ENCODE data around the gene BTG4. TPM values are rescaled to one million over a fixed set of nuclear protein-coding genes. Genes with fewer than 3 reads are reported as not detected.

The BTG4 gene
- total and polyA plus RNA-seq, 2 experiments from 2014 or later = not detected

DNA sequence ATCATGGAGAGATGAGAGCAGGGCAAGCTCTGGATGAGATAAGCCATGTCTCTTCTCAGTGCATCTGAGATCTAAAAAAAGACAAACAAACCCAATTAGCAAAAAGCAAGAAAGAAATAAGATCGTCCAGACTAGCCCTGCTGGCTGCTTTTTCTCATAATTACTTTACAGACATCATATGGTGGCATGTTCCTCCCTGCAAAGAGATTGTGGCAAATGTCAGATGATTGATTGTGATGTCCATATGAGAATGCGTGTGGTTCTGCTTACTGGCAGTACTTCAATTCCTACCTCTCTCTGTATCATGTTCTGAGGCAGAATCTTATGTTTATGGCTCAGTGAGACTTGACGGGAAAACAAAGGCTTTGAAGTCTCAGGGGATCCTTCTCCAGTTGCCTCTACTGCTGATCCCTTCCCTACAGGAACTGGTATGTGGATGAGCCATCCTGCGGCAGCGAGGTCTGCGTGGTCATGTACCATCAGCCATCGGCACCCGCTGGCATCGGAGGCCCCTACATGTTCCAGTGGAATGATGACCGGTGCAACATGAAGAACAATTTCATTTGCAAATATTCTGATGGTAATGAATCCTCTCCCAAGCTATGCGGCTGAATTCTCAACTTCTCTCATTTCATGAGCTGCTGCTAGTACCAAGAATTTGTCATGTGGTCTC, 37.1 kb upstream of the BTG4 start:
- Histone ChIP-seq H3K4me1 (ENCODE audit: insufficient read depth) (peaks cover 7% of the 10 kb centered on the region), H3K27me3 (no peaks in the 10 kb centered on the region), H2AFZ (no peak overlapping the region), H4K20me1 (ENCODE audit: insufficient read depth, poor library complexity, severe bottlenecking) (no peaks in the 10 kb centered on the region), H3K4me3 (no peak overlapping the region), H3K36me3 (replicated peaks; ENCODE audit: insufficient read depth, low read depth) (no peaks in the 10 kb centered on the region), H3K27ac (no peak overlapping the region), H3K79me2 (no peaks in the 10 kb centered on the region), H3K9me3 (ENCODE audit: low read depth) (no peaks in the 10 kb centered on the region), H3K4me2 (no peak overlapping the region), H3K9me2 (replicated peaks; ENCODE audit: insufficient read depth) (no peaks in the 10 kb centered on the region)
- no peak for DNase-seq (ENCODE audit: low spot score)
- no peak for TF ChIP-seq EZH2 (IDR thresholded peaks at IDR 0.05; ENCODE audit: borderline replicate concordance)
- no peak for TF ChIP-seq EZH2phosphoT487 (IDR thresholded peaks at IDR 0.05; ENCODE audit: low read depth, severe bottlenecking, unreplicated experiment)
- TF ChIP-seq, protein P1, sequence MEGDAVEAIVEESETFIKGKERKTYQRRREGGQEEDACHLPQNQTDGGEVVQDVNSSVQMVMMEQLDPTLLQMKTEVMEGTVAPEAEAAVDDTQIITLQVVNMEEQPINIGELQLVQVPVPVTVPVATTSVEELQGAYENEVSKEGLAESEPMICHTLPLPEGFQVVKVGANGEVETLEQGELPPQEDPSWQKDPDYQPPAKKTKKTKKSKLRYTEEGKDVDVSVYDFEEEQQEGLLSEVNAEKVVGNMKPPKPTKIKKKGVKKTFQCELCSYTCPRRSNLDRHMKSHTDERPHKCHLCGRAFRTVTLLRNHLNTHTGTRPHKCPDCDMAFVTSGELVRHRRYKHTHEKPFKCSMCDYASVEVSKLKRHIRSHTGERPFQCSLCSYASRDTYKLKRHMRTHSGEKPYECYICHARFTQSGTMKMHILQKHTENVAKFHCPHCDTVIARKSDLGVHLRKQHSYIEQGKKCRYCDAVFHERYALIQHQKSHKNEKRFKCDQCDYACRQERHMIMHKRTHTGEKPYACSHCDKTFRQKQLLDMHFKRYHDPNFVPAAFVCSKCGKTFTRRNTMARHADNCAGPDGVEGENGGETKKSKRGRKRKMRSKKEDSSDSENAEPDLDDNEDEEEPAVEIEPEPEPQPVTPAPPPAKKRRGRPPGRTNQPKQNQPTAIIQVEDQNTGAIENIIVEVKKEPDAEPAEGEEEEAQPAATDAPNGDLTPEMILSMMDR (IDR thresholded peaks at IDR 0.05; ENCODE audit: poor library complexity) = no peak
- 59% methylated on average over 11 of the region's 11 CpGs for WGBS (ENCODE audit: low lambda C conversion rate, missing lambda C conversion rate)

DNA sequence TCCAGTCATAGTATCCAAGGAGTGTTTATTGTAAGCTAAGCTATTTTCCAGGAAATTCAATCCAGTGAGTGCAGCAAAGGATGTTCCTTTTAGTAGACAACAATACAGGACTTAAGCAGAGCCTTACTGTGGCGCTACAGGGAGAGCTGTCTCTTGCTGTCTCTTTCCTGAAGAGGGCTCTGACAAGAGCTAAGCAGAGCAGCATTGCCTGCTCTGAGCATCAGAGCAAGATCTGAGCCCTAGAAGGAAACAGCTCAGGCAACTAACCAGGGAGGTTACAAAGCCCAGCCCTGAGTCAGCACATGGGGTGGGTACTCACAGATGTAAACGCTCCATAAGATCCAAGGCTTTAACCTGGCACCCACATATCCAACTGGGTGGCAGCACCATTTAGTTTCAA, 36.3 kb upstream of the BTG4 start:
- Histone ChIP-seq H3K36me3 (replicated peaks; ENCODE audit: insufficient read depth, low read depth) (no peaks in the 10 kb centered on the region), H3K9me3 (ENCODE audit: low read depth) (no peaks in the 10 kb centered on the region), H3K4me2 (no peak overlapping the region), H2AFZ (no peak overlapping the region), H3K4me1 (ENCODE audit: insufficient read depth) (peaks cover 7% of the 10 kb centered on the region), H4K20me1 (ENCODE audit: insufficient read depth, poor library complexity, severe bottlenecking) (no peaks in the 10 kb centered on the region), H3K27ac (no peak overlapping the region), H3K79me2 (no peaks in the 10 kb centered on the region), H3K27me3 (no peaks in the 10 kb centered on the region), H3K4me3 (no peak overlapping the region), H3K9me2 (replicated peaks; ENCODE audit: insufficient read depth) (no peaks in the 10 kb centered on the region)
- WGBS (ENCODE audit: low lambda C conversion rate, missing lambda C conversion rate) = 76% methylated on average over 2 of the region's 2 CpGs
- no peak for DNase-seq (ENCODE audit: low spot score)
- TF ChIP-seq EZH2 (IDR thresholded peaks at IDR 0.05; ENCODE audit: borderline replicate concordance) (no peak), EZH2phosphoT487 (IDR thresholded peaks at IDR 0.05; ENCODE audit: low read depth, severe bottlenecking, unreplicated experiment) (no peak)
- TF ChIP-seq, protein P1 (IDR thresholded peaks at IDR 0.05; ENCODE audit: poor library complexity) = no peak

DNA sequence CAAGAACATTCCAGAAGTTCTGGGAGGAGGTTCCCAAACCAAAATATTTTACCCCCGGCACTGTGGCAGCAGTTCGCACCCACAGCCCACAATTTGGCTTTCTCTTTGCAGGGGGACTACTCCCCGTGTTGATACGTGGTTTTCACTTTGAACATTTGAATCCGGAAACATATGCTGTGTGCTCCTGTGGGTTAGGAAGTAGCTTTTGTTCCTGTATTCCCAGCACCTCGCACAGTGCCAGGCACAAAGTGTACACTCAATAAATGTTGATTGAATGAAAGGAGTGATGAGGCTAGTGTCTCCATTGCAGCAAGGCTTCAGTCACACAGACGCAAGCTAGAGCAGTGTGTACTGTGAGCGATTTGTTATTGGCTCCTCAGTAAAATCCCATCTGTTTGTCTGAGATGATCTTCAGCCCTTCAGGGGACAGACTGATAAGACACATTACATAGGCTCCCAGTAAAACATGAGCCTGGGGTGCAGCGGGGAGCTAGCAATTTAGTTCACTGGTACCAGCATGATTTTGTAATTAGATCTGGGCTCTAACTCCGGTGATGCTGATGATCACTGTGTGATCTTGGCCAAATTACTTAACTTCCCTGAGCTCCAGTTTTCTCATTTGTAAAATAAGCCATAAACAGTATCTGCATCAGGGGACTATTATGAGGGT, 30.6 kb upstream of the BTG4 start:
- Histone ChIP-seq H3K27ac (no peak overlapping the region), H3K79me2 (no peaks in the 10 kb centered on the region), H3K4me1 (ENCODE audit: insufficient read depth) (peaks cover 13% of the 10 kb centered on the region), H3K9me2 (replicated peaks; ENCODE audit: insufficient read depth) (no peaks in the 10 kb centered on the region), H3K36me3 (replicated peaks; ENCODE audit: insufficient read depth, low read depth) (no peaks in the 10 kb centered on the region), H3K4me3 (no peak overlapping the region), H3K9me3 (ENCODE audit: low read depth) (no peaks in the 10 kb centered on the region), H4K20me1 (ENCODE audit: insufficient read depth, poor library complexity, severe bottlenecking) (no peaks in the 10 kb centered on the region), H3K4me2 (no peak overlapping the region), H2AFZ (no peak overlapping the region), H3K27me3 (peaks cover 34% of the 10 kb centered on the region)
- 70% methylated on average over 10 of the region's 10 CpGs for WGBS (ENCODE audit: low lambda C conversion rate, missing lambda C conversion rate)
- DNase-seq (ENCODE audit: low spot score) = no peak
- TF ChIP-seq EZH2phosphoT487 (IDR thresholded peaks at IDR 0.05; ENCODE audit: low read depth, severe bottlenecking, unreplicated experiment) (no peak), EZH2 (IDR thresholded peaks at IDR 0.05; ENCODE audit: borderline replicate concordance) (no peak)
- TF ChIP-seq, protein P1 (IDR thresholded peaks at IDR 0.05; ENCODE audit: poor library complexity) = no peak
